HG03571 (cell line): ENCODE measurements around the gene MAML2.

Source experiments
- ATAC-seq: cut with Tn5 transposase; IDR thresholded peaks from one replicate; pipeline ENCODE4 v1.9.1; 2021; ENCODE audit not compliant: unreplicated experiment

MAML2 gene

DNA sequence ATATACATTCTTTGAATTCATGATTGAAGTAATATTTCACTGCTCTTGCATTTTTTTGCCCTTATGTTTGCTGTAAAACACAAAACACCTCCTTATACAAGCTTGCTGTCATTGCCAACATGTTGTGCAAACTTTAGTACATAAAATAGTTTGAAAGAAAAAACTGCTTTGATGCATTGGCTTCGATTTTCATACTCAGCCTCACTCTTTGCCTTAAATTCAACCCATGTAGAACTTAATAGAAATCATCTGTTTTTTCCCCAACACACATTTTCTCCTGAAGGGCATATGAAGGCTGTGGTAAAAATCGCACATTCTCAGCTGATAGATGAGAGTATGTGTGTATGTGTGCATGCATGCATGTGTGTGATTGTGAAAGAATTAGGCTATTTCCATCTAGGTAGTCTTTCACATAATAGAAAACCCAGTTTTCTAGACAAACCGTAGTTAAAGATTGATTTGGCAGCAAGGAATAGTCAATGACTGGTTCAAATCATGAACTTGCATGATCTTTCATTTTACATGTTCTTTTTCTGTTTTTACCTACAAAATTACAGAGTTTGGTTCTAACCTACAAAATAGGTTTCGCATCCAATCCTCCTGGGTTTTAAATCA lies 346.3 kb downstream of the MAML2 start:
- ATAC-seq, result no peak

GRCh38 chr11:95994329-95994728 lies 348.7 kb downstream of the MAML2 start:
- ATAC-seq, result no peak

DNA sequence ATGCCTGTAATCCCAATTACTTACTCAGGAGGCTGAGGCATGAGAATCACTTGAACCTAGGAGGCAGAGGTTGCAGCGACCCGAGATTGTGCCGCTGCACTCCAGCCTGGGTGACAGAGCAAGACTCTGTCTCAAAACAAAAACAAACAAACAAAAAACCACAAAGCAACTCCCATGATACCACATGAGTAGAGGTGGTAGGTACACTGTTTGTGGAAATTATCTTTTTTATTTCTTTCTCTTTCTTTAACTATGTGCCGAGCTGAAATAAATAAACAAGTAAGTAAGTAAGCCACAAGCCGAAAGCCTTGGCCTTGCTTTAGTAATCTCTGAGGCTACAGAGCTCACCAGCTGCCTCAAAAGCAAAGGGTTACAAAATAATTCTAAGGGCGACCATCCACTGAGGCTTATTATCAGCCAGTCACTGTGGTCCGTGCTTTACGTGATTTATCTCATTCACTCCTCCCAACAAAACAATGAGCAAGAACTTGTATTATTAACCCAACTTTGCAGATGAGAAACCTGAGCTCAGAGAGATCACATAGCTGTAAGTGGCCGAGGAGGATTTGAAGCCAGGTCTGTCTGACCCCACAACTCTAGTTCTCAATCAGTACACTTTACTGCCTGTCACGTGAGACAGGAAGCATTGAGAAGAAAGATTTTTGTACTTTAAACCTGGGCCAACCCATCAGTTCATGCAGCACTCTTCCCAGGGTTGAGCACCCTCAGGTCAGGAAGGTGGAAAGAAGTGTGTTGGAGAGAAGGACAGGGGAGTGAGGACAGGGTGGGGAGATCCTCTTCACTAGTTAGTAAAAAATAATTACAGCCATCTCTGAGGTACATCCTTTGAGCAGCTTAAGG lies 349.3 kb downstream of the MAML2 start:
- ATAC-seq, result no peak

DNA sequence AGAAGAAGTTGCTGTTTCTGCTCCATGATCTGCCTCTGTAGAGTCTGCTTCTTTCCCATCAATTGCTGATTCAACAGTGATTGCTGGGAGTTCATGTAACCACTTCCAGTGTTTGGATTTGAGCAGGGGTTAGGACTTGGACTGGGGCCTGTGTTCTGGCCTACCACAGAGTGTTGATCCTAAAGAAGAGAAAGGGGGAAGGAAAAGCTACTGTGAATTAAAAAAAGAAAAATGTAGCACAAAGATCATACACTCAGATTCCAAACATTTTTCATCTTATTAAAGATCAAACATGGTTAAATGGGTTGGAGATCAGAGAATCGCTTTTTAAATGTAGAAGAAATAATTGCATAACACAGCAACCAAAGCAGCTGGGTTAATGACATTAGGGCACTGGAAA lies 351.4 kb downstream of the MAML2 start:
- ATAC-seq, result no peak

DNA sequence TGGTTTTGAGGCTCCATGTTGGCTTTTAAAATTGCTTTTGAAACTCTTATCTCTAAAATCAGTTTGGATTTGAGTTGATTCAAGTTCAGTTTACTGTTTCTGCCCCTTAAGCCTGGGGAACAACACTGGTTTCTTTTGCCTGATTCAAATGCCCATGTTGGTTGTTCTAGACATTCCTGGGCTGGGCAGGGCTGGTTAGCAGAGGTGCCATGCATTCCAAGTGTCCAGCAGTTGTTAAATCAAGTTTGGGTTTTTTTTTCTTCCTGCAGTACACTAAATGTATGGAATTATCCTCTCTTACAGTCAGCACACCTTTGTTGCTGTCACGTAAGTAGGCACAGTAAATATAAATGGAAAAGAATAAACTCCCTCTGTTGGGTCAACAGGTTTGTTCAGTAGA lies 351.9 kb downstream of the MAML2 start:
- ATAC-seq, result no peak

DNA sequence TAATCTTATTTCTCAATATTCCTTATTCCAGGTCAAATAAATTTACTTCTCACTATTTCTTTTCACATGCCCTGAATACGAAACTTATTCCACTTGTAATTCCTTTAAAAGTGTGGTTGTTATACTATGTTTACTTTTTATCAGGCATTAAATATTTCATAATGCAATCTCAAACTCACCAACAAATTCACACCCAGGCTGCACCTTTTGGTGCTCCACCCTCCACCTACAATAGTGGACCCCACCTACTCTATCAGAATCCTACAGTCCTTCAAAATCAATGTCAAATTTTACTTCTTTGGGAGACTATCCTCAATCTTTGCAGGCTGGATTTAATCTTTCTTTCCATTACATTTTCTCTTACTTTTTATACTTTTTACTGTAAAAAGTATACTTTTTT lies 353.2 kb downstream of the MAML2 start:
- no peak for ATAC-seq

DNA sequence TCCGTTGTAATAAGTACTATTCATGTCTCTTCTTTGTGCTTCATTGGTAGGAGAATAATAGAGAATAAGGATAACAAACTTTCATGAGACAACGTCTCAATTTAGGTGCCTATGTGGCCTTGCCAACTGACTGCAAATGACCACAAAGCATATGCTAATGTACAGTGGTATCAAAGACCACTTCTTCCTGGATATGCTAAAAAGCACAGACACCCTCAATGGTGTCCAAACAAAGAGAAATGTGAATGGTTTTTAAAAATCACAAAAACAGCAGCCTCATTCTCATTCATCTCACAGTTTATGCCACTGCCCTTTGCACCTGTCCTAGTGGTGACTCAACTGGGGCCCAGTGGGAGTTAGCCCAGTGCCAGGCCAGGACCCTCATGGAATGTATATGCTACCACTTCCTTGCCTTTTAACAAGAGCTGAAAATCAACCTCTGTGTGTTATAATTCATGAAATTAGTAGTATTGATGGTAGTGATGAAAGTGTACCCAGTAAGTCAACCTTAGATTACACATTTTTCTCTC lies 353.9 kb downstream of the MAML2 start:
- ATAC-seq, result no peak

- no peak for ATAC-seq
Observed at GRCh38 chr11:95985174-95985808, 357.7 kb downstream of the MAML2 start.

DNA sequence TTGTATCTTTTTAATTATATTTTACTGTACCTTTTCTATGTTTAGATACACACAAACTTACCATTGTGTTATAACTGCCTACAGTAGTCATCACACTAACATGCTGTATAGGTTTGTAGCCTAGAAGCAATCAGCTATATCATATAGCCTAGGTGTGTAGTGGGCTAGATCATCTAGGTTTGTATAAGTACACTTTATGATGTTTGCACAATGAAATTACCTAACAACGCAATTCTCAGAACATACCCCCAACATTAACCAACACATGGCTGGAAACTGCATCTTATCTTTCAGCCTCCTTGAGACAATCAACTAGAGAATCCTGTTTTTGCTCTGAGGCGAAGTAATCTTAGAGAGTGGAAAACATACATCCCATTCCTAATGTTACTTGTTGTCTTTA lies 358.9 kb downstream of the MAML2 start:
- ATAC-seq, result no peak

- ATAC-seq, result no peak
Observed at GRCh38 chr11:95977534-95978174, 365.3 kb downstream of the MAML2 start.

- ATAC-seq, result no peak
Observed at GRCh38 chr11:95976550-95976949, 366.4 kb downstream of the MAML2 start.

GRCh38 chr11:95975343-95975742 lies 367.7 kb downstream of the MAML2 start:
- no peak for ATAC-seq

GRCh38 chr11:95972060-95972459 lies 370.9 kb downstream of the MAML2 start:
- no peak for ATAC-seq

GRCh38 chr11:95968585-95968984 lies 374.4 kb downstream of the MAML2 start:
- no peak for ATAC-seq

GRCh38 chr11:95964281-95964680 lies 378.7 kb downstream of the MAML2 start:
- ATAC-seq, result no peak

- ATAC-seq, result no peak
Observed at GRCh38 chr11:95961758-95962157, 381.2 kb downstream of the MAML2 start.

- no peak for ATAC-seq
Observed at GRCh38 chr11:95950905-95951304, 392.1 kb downstream of the MAML2 start.

GRCh38 chr11:95948637-95949036 lies 394.4 kb downstream of the MAML2 start:
- no peak for ATAC-seq

GRCh38 chr11:95944623-95945022 lies 398.4 kb downstream of the MAML2 start:
- ATAC-seq, result no peak

- ATAC-seq, result no peak
Observed at GRCh38 chr11:95943546-95943945, 399.4 kb downstream of the MAML2 start.

- no peak for ATAC-seq
Observed at GRCh38 chr11:95939091-95939490, 403.9 kb downstream of the MAML2 start.
